ENCODE results near the gene STARD9. TPM values are rescaled to one million over a fixed set of nuclear protein-coding genes. Genes with fewer than 3 reads are reported as not detected.
A peak's percentile ranks its signal among the peaks of the same experiment; 100 is the strongest.

STARD9 gene
- total and polyA plus RNA-seq, 3 experiments from 2014 or later = 1.3 to 7.6 (median 6.5) TPM

GRCh38 chr15:42734076-42734672, 158.8 kb downstream of the STARD9 start:
- ChIA-PET POLR2A (interaction anchor here (0.6 kb wide), 1 partner anchor 23 kb away, joined by 3 read pairs; no protein-coding TSS in a partner anchor), CTCF (interaction anchor here (0.7 kb wide), 1 partner anchor 11 kb away, joined by 3 read pairs; no protein-coding TSS in a partner anchor)
- no peak overlapping the region for H3K4me3 ChIP-seq (ENCODE audit: low read length)
- H3K4me1 Mint-ChIP-seq = peaks cover 16 to 28% (median 24%) of the 10 kb centered on the region in 3 donors
- peaks cover 25% of the 10 kb centered on the region for H3K36me3 ChIP-seq (ENCODE audit: insufficient read depth, low read length)
- no peaks in the 10 kb centered on the region for H3K9me3 Mint-ChIP-seq
- DNase-seq = no peak
- peak overlapping the region; percentile 24 to 88 (median 71) for H3K4me3 Mint-ChIP-seq
- H3K27me3 Mint-ChIP-seq = no peaks in the 10 kb centered on the region
- no peaks in the 10 kb centered on the region for H3K9me3 ChIP-seq (ENCODE audit: low read length)
- no peak overlapping the region for H3K27ac ChIP-seq (ENCODE audit: low read depth, low read length)
- H3K27me3 ChIP-seq (ENCODE audit: insufficient read depth, low read length, poor library complexity, severe bottlenecking) = no peaks in the 10 kb centered on the region
- H3K36me3 Mint-ChIP-seq = peaks cover 0 to 57% (median 7%) of the 10 kb centered on the region in 3 donors
- H3K27ac Mint-ChIP-seq = peak overlapping the region in 6 of 8 donors; percentile 45 to 85 (median 66)
- peaks cover 12% of the 10 kb centered on the region for H3K4me1 ChIP-seq (ENCODE audit: insufficient read depth, low read length)

- H3K27ac ChIP-seq (ENCODE audit: low read depth, low read length) = peak overlapping the region; percentile 73
- H3K9me3 ChIP-seq (ENCODE audit: low read length) = no peaks in the 10 kb centered on the region
- H3K4me3 ChIP-seq (ENCODE audit: low read length) = peak overlapping the region; percentile 79
- H3K4me3 Mint-ChIP-seq = peak overlapping the region; percentile 80 to 92 (median 82)
- no peak for DNase-seq
- H3K9me3 Mint-ChIP-seq = no peaks in the 10 kb centered on the region
- peaks cover 21% of the 10 kb centered on the region for H3K36me3 ChIP-seq (ENCODE audit: insufficient read depth, low read length)
- POLR2A ChIA-PET = no interaction called here
- no peaks in the 10 kb centered on the region for H3K27me3 ChIP-seq (ENCODE audit: insufficient read depth, low read length, poor library complexity, severe bottlenecking)
- H3K27me3 Mint-ChIP-seq = no peaks in the 10 kb centered on the region
- H3K27ac Mint-ChIP-seq = peak overlapping the region in 7 of 8 donors; percentile 46 to 88 (median 69)
- peaks cover 16 to 28% (median 24%) of the 10 kb centered on the region in 3 donors for H3K4me1 Mint-ChIP-seq
- CTCF ChIA-PET = interaction anchor here (0.7 to 1.6 kb wide), 2 partner anchors 14 to 191 kb away, joined by 3 to 5 read pairs; no protein-coding TSS in a partner anchor
- peaks cover 12% of the 10 kb centered on the region for H3K4me1 ChIP-seq (ENCODE audit: insufficient read depth, low read length)
- peaks cover 0 to 45% (median 8%) of the 10 kb centered on the region in 3 donors for H3K36me3 Mint-ChIP-seq
Observed at GRCh38 chr15:42735382-42736165, 160.2 kb downstream of the STARD9 start.

- peaks cover 0 to 38% (median 9%) of the 10 kb centered on the region in 3 donors for H3K36me3 Mint-ChIP-seq
- Histone ChIP-seq H3K36me3 (ENCODE audit: insufficient read depth, low read length) (peaks cover 17% of the 10 kb centered on the region), H3K27ac (ENCODE audit: low read depth, low read length) (peak overlapping the region; percentile 73), H3K4me1 (ENCODE audit: insufficient read depth, low read length) (peaks cover 12% of the 10 kb centered on the region), H3K4me3 (ENCODE audit: low read length) (peak overlapping the region; percentile 79), H3K9me3 (ENCODE audit: low read length) (no peaks in the 10 kb centered on the region), H3K27me3 (ENCODE audit: insufficient read depth, low read length, poor library complexity, severe bottlenecking) (no peaks in the 10 kb centered on the region)
- H3K4me1 Mint-ChIP-seq = peaks cover 16 to 28% (median 24%) of the 10 kb centered on the region in 3 donors
- peak in 2 of 5 donors; percentile 5 to 20 for DNase-seq
- CTCF ChIA-PET = interaction anchor here (0.7 to 1.6 kb wide), 2 partner anchors 14 to 190 kb away, joined by 3 to 5 read pairs; no protein-coding TSS in a partner anchor
- peak overlapping the region in 7 of 8 donors; percentile 46 to 88 (median 69) for H3K27ac Mint-ChIP-seq
- POLR2A ChIA-PET = no interaction called here
- peak overlapping the region; percentile 80 to 92 (median 82) for H3K4me3 Mint-ChIP-seq
- H3K9me3 Mint-ChIP-seq = no peaks in the 10 kb centered on the region
- no peaks in the 10 kb centered on the region for H3K27me3 Mint-ChIP-seq
Observed at GRCh38 chr15:42736178-42736792, 160.9 kb downstream of the STARD9 start.

- H3K4me3 Mint-ChIP-seq = peak within 1 kb of the TSS; percentile 81 to 93 (median 82)
- peak within 1 kb of the TSS; percentile 73 for H3K27ac ChIP-seq (ENCODE audit: low read depth, low read length)
- H3K27me3 ChIP-seq (ENCODE audit: insufficient read depth, low read length, poor library complexity, severe bottlenecking) = no peaks in the 10 kb centered on the region
- peaks cover 0 to 33% (median 9%) of the 10 kb centered on the region in 3 donors for H3K36me3 Mint-ChIP-seq
- peak; percentile 85 to 94 (median 91) for DNase-seq
- H3K36me3 ChIP-seq (ENCODE audit: insufficient read depth, low read length) = peaks cover 11% of the 10 kb centered on the region
- H3K27me3 Mint-ChIP-seq = no peaks in the 10 kb centered on the region
- ChIA-PET CTCF (interaction anchor here (0.9 to 1.9 kb wide), 2 partner anchors 33 to 189 kb away, joined by 3 to 4 read pairs; no protein-coding TSS in a partner anchor), POLR2A (no interaction called here)
- no peaks in the 10 kb centered on the region for H3K9me3 ChIP-seq (ENCODE audit: low read length)
- H3K4me1 ChIP-seq (ENCODE audit: insufficient read depth, low read length) = peaks cover 12% of the 10 kb centered on the region
- no peaks in the 10 kb centered on the region for H3K9me3 Mint-ChIP-seq
- peaks cover 16 to 28% (median 24%) of the 10 kb centered on the region in 3 donors for H3K4me1 Mint-ChIP-seq
- peak within 1 kb of the TSS; percentile 79 for H3K4me3 ChIP-seq (ENCODE audit: low read length)
- peak within 1 kb of the TSS; percentile 74 to 88 (median 88) for H3K27ac Mint-ChIP-seq
Observed at GRCh38 chr15:42736793-42737528, 161.6 kb downstream of the STARD9 start, which contains the start of gene CDAN1. Gene CDAN1 (minus strand): TSS chr15:42737128. CDS start chr15:42737102, 26 bp downstream.

GRCh38 chr15:42737529-42738328, 162.3 kb downstream of the STARD9 start:
- no peaks in the 10 kb centered on the region for H3K9me3 Mint-ChIP-seq
- POLR2A ChIA-PET = no interaction called here
- CTCF ChIA-PET = interaction anchor here (0.9 to 1.9 kb wide), 2 partner anchors 34 to 188 kb away, joined by 3 to 4 read pairs; no protein-coding TSS in a partner anchor
- H3K27me3 Mint-ChIP-seq = no peaks in the 10 kb centered on the region
- peaks cover 14 to 26% (median 20%) of the 10 kb centered on the region in 3 donors for H3K4me1 Mint-ChIP-seq
- Histone ChIP-seq H3K4me1 (ENCODE audit: insufficient read depth, low read length) (peaks cover 12% of the 10 kb centered on the region), H3K4me3 (ENCODE audit: low read length) (peak overlapping the region; percentile 79), H3K27ac (ENCODE audit: low read depth, low read length) (peak overlapping the region; percentile 73), H3K27me3 (ENCODE audit: insufficient read depth, low read length, poor library complexity, severe bottlenecking) (no peaks in the 10 kb centered on the region), H3K36me3 (ENCODE audit: insufficient read depth, low read length) (peaks cover 9% of the 10 kb centered on the region), H3K9me3 (ENCODE audit: low read length) (no peaks in the 10 kb centered on the region)
- DNase-seq = no peak
- H3K36me3 Mint-ChIP-seq = peaks cover 0 to 25% (median 9%) of the 10 kb centered on the region in 3 donors
- peak overlapping the region; percentile 78 to 93 (median 82) for H3K4me3 Mint-ChIP-seq
- peak overlapping the region; percentile 74 to 88 (median 87) for H3K27ac Mint-ChIP-seq

- H3K27ac ChIP-seq (ENCODE audit: low read depth, low read length) = no peak overlapping the region
- DNase-seq = no peak
- Mint-ChIP-seq H3K27me3 (no peaks in the 10 kb centered on the region), H3K27ac (no peak overlapping the region), H3K36me3 (peaks cover 5 to 23% (median 10%) of the 10 kb centered on the region in 3 donors), H3K4me1 (peaks cover 6% of the 10 kb centered on the region in 3 donors), H3K9me3 (no peaks in the 10 kb centered on the region), H3K4me3 (peak overlapping the region in 1 of 7 donors; percentile 7)
- ChIA-PET CTCF (no interaction called here), POLR2A (no interaction called here)
- no peaks in the 10 kb centered on the region for H3K36me3 ChIP-seq (ENCODE audit: insufficient read depth, low read length)
- H3K4me1 ChIP-seq (ENCODE audit: insufficient read depth, low read length) = peaks cover 6% of the 10 kb centered on the region
- no peaks in the 10 kb centered on the region for H3K9me3 ChIP-seq (ENCODE audit: low read length)
- no peak overlapping the region for H3K4me3 ChIP-seq (ENCODE audit: low read length)
- no peaks in the 10 kb centered on the region for H3K27me3 ChIP-seq (ENCODE audit: insufficient read depth, low read length, poor library complexity, severe bottlenecking)
Observed at GRCh38 chr15:42741710-42742109, 166.3 kb downstream of the STARD9 start.

GRCh38 chr15:42742149-42742548, 166.7 kb downstream of the STARD9 start:
- Mint-ChIP-seq H3K9me3 (no peaks in the 10 kb centered on the region), H3K4me3 (peak overlapping the region in 1 of 7 donors; percentile 7), H3K27me3 (no peaks in the 10 kb centered on the region), H3K4me1 (peaks cover 5 to 6% (median 6%) of the 10 kb centered on the region in 3 donors), H3K27ac (no peak overlapping the region), H3K36me3 (peaks cover 5 to 25% (median 10%) of the 10 kb centered on the region in 3 donors)
- no peak overlapping the region for H3K4me3 ChIP-seq (ENCODE audit: low read length)
- no peak overlapping the region for H3K27ac ChIP-seq (ENCODE audit: low read depth, low read length)
- peaks cover 6% of the 10 kb centered on the region for H3K4me1 ChIP-seq (ENCODE audit: insufficient read depth, low read length)
- no peaks in the 10 kb centered on the region for H3K36me3 ChIP-seq (ENCODE audit: insufficient read depth, low read length)
- no peak for DNase-seq
- POLR2A ChIA-PET = no interaction called here
- H3K9me3 ChIP-seq (ENCODE audit: low read length) = no peaks in the 10 kb centered on the region
- no peaks in the 10 kb centered on the region for H3K27me3 ChIP-seq (ENCODE audit: insufficient read depth, low read length, poor library complexity, severe bottlenecking)
- CTCF ChIA-PET = no interaction called here
